Lung microvascular endothelial cell (primary cell): ENCODE results near the gene PSME2. TPM values are rescaled to one million over a fixed set of nuclear protein-coding genes. Genes with fewer than 3 reads are reported as not detected.

ENCODE experiments used
- DNase-seq, 2 donors: peaks; one replicate each; pipeline versions ENCODE4 v3.0.0 to v3.0.0-alpha.2; 2010; ENCODE audit warnings: low read depth in 2 of 2
- total RNA-seq: library from RNA; depleted of rRNA; stranded (reverse); fragments of >200 nt; gene quantifications from 2 replicates; pipeline ENCODE4 v1.2.1, GENCODE V29; 2014

PSME2 gene
- total RNA-seq, 1 donor from 2014 or later, result 139 TPM

GRCh38 chr14:24179294-24179960 is 33.0 kb upstream of the PSME2 start:
- no peak for DNase-seq

- no peak for DNase-seq
Observed at GRCh38 chr14:24178399-24179178, 32.2 kb upstream of the PSME2 start.

- no peak for DNase-seq
Observed at GRCh38 chr14:24177891-24178290, 31.5 kb upstream of the PSME2 start.

- DNase-seq, result no peak
Observed at GRCh38 chr14:24177041-24177825, 30.8 kb upstream of the PSME2 start.

GRCh38 chr14:24176599-24176998 is 30.2 kb upstream of the PSME2 start:
- DNase-seq, result no peak

- no peak for DNase-seq
Observed at GRCh38 chr14:24172871-24173281, 26.5 kb upstream of the PSME2 start.

- no peak for DNase-seq
Observed at GRCh38 chr14:24172261-24172860, 26.0 kb upstream of the PSME2 start.

- DNase-seq, result peak; percentile 79 to 83
Observed at GRCh38 chr14:24171422-24172260, 25.2 kb upstream of the PSME2 start, which contains the start of gene REC8. REC8 (plus strand) TSS chr14:24172080; CDS start chr14:24172553, 473 bp downstream.

- no peak for DNase-seq
Observed at GRCh38 chr14:24167469-24168114, 21.2 kb upstream of the PSME2 start.

- no peak for DNase-seq
Observed at GRCh38 chr14:24165785-24166184, 19.4 kb upstream of the PSME2 start.

- DNase-seq, result no peak
Observed at GRCh38 chr14:24164518-24164991, 18.1 kb upstream of the PSME2 start.

GRCh38 chr14:24162093-24162492 is 15.7 kb upstream of the PSME2 start:
- peak in 1 of 2 donors; percentile 56 for DNase-seq

GRCh38 chr14:24160850-24161804 is 14.7 kb upstream of the PSME2 start, which contains the start of gene IRF9:
IRF9 (plus strand) TSS chr14:24161265; CDS start chr14:24162145, 880 bp downstream.
- DNase-seq, result peak; percentile 94 to 95

GRCh38 chr14:24160499-24160849 is 14.1 kb upstream of the PSME2 start:
- DNase-seq, result no peak

- no peak for DNase-seq
Observed at GRCh38 chr14:24159777-24160498, 13.5 kb upstream of the PSME2 start.

- DNase-seq, result no peak
Observed at GRCh38 chr14:24157331-24157730, 10.9 kb upstream of the PSME2 start.

- DNase-seq, result no peak
Observed at GRCh38 chr14:24156840-24157239, 10.4 kb upstream of the PSME2 start.

GRCh38 chr14:24155100-24155499 is 8.7 kb upstream of the PSME2 start:
- DNase-seq, result no peak
